Endometrial microvascular endothelial cells (primary cell): ENCODE data around the gene ANKIB1. TPM values are rescaled to one million over a fixed set of nuclear protein-coding genes. Genes with fewer than 3 reads are reported as not detected.
"Not testable (repeated sequence)": the region's sequence is repeated elsewhere in the genome, so short reads cannot be mapped to it uniquely, and the experiment has no call there.

ENCODE experiments used
- in situ Hi-C: cut with HindIII; loops from 2 replicates; pipeline ENCODE4 v1.10.0; 2017; ENCODE audit warnings: low sequenced_read_pairs, low pct_unique_long_range_greater_than_20kb; ENCODE audit errors: inconsistent ontology term
- total RNA-seq: library from RNA; depleted of rRNA; stranded (reverse); fragments of >200 nt; gene quantifications from one replicate; pipeline ENCODE4 v1.2.3, GENCODE V29; 2015; ENCODE audit errors: inconsistent ontology term

ANKIB1 gene
- total RNA-seq, 1 donor from 2014 or later: 26.6 TPM

- in situ Hi-C loops: no loop called here
Observed at GRCh38 chr7:92362131-92362530, 116.4 kb downstream of the ANKIB1 start.

- in situ Hi-C loops: no loop called here
Observed at GRCh38 chr7:92366730-92367129, 121.0 kb downstream of the ANKIB1 start.

DNA sequence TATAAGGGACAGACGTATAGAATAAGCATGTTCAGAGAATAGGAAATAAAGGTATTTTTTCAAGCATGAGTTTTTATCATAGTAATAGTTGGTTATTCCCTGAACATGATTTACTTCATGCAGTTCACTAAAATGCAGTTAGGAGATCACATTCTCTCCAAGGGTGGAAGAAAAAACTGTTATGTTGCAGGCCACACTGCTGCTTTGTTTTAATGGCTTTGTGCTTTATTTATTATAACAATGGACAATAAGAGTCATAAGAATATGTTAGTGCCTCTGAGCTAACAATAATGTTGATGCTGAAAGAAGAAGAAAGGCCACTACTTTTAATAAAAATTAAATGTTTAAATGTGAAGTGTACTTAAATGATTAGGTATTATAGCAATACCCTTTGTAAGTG lies 123.0 kb downstream of the ANKIB1 start:
- in situ Hi-C loops: no loop called here

GRCh38 chr7:92375013-92375412 lies 129.2 kb downstream of the ANKIB1 start:
- in situ Hi-C loops: no loop called here

DNA sequence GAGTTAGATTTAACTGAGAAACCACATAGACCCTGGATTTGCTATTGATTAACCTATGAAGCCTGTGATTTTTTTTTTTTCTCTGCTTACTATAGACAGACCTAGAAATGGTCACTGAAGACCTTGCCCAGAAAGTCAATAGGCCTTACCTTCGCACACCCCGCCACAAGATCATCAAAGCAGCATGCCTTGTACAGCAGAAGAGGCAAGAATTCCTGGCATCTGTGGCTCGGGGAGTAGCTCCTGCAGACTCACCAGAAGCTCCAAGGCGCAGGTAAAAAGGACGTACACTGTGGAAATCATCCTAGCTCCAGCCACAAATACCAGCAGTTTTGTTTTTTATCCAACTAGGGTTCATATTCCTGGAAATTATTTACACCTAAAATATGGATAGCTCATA lies 145.3 kb downstream of the ANKIB1 start:
- in situ Hi-C loops: no loop called here

- in situ Hi-C loops: no loop called here
Observed at GRCh38 chr7:92397542-92397941, 151.8 kb downstream of the ANKIB1 start.

GRCh38 chr7:92400013-92400412 lies 154.2 kb downstream of the ANKIB1 start:
- in situ Hi-C loops: no loop called here

DNA sequence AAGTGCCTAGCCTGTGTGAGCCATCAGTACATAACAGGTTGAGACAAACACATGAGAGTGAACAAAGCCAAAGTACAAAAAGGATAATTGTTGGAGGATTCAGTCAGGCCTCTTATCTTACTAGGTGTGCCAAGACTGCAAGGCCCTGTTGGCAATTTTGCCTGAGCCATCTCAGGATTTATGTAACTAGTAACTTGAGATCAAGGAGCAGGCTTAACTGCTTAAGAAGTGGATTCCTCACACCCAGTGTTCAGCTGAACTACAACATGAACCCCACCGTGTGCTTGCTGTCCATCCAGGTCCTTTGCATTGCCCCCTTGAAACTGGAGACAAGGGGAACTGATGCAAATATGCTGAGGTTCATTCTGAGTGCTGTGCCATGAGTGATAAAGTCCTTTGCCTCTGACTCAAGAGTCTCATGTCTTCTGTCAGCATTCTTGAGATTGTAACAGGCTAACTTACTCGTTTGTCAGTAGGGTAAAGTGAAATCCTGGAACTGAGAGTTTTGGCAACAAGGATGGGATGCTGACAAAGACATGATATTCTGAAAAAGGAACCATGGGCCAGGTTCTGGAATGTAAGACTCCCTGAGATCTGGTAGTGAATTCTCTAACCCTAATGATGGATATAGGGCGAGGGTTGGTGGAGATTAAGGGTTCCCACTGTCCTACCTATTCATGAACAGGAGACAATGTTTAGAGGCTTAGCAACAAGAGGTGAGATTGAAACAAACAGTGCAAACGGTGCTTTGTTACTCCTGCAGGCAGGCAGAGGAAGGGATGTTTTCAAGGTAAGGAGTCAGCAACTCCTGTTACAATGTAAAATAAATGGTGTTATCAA lies 157.4 kb downstream of the ANKIB1 start:
- in situ Hi-C loops: no loop called here

GRCh38 chr7:92403760-92404074 lies 157.9 kb downstream of the ANKIB1 start:
- in situ Hi-C loops: no loop called here

- in situ Hi-C loops: no loop called here
Observed at GRCh38 chr7:92404170-92404614, 158.4 kb downstream of the ANKIB1 start.

- in situ Hi-C loops: no loop called here
Observed at GRCh38 chr7:92409357-92409756, 163.6 kb downstream of the ANKIB1 start.

DNA sequence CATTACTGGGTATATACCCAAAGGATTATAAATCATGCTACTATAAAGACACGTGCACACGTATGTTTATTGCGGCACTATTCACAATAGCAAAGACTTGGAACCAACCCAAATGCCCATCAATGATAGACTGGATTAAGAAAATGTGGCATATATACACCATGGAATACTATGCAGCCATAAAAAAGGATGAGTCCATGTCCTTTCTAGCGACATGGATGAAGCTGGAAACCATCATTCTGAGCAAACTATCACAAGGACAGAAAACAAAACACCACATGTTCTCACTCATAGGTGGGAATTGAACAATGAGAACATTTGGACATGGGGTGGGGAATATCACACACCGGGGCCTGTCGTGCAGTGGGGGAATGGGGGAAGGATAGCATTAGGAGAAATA lies 164.4 kb downstream of the ANKIB1 start:
- in situ Hi-C loops: not testable (repeated sequence)

DNA sequence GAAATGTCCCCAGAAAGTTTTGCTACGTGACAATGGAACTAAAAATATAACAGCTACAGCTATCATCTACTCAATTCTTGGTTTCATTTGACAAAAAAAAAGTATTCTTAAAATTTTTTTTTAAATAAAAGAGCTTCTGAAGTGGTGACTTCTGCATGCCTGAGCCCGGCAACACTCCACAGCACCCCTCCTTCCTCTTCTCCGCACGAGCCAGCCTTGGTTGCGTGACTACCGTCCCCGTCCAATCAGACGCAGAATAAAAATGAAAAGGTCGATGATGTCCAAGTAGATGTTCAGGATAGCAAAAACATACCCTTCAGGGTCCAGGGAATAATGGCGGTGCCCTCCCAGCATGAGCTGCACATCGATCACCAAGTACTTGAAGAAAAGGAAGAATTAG lies 167.0 kb downstream of the ANKIB1 start:
- in situ Hi-C loops: no loop called here

- in situ Hi-C loops: no loop called here
Observed at GRCh38 chr7:92413550-92413949, 167.8 kb downstream of the ANKIB1 start.

GRCh38 chr7:92415225-92415624 lies 169.5 kb downstream of the ANKIB1 start:
- in situ Hi-C loops: no loop called here

DNA sequence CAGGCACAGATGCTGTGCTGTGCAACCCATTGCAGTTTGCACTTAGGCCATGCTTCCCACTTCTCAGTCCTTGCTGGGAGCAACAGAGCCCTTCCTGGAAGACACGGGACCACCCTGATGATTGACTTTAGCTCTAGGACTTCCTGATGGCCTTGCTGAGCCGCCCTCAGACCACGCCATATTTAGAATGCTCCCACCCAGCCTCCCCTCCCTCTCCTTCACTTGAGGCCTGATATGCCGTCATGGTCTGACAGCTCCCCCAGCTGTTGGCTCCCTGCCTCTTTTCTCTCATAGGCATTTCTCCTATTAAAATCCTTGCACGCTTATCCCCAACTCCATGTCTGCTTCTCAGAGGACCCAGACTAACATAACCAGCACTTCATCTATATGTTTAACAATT lies 172.1 kb downstream of the ANKIB1 start:
- in situ Hi-C loops: no loop called here

DNA sequence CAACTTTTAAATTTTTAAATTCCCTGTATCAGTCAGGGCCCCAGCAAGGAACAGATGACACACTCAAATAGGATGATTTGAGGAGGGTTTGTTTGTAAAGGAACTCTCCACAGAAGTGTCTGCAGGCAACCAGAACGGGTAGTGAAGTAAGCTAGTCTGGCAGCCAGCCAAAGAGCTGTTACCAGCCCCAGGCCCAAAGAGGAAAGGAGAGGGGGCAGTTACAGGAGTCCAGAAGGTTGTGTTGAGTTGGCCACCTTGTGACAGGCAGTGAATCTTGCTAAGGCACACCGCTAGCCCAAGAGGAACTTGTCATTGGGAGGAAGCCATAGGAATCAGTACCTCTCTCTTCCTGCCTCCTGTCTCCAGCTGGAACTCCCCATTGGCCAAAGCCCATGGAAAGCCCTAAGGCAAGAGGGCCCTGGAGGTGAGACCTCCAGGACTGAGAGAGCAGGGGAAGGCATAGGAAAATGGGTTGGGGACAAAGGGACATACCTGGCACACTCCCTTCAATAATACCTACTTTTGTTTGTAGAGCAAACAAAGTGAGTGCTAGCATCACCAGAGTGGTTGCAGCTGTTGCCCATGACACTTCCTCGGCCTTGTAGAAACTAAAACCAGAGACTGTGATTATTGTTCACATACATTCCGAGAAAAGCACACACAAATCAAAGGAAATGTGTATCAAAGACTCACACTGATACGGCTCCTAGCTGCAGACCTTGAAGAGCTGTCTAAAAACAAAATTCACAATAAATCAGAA lies 176.1 kb downstream of the ANKIB1 start:
- in situ Hi-C loops: no loop called here

DNA sequence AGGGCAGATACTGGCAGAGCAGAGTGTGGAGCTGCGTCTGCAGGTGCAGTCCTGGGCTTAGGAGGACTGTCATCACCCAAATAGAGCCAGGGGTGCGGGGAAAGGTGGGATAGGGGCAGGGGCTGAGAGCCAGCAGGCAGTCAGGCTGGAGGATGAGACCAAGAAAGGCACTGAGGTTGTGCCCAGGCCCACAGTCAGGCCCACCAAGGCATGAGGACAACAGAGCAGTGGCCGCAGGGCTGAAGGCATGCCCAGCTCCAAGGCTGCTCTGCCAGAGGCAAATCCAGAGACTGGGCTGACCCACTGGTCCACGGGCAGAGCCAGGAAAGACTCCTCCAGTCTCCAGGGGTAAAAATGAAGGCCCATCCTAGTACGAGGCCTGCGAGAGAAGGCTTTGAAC lies 177.2 kb downstream of the ANKIB1 start:
- in situ Hi-C loops: no loop called here

GRCh38 chr7:92423710-92424131 lies 177.9 kb downstream of the ANKIB1 start:
- in situ Hi-C loops: no loop called here

- in situ Hi-C loops: no loop called here
Observed at GRCh38 chr7:92425311-92425947, 179.7 kb downstream of the ANKIB1 start.
